Measurements from ENCODE around the gene FOXD4L5. TPM values are rescaled to one million over a fixed set of nuclear protein-coding genes. Genes with fewer than 3 reads are reported as not detected.
"Not testable (repeated sequence)": the region's sequence is repeated elsewhere in the genome, so short reads cannot be mapped to it uniquely, and the experiment has no call there.

The FOXD4L5 gene
- total RNA-seq, result under 1 TPM in 1 of 2 donors, not detected in 1; 0.14 TPM
- long read RNA-seq, donor 1, result 0 reads
- long read RNA-seq, donor 2, result 0 reads

DNA sequence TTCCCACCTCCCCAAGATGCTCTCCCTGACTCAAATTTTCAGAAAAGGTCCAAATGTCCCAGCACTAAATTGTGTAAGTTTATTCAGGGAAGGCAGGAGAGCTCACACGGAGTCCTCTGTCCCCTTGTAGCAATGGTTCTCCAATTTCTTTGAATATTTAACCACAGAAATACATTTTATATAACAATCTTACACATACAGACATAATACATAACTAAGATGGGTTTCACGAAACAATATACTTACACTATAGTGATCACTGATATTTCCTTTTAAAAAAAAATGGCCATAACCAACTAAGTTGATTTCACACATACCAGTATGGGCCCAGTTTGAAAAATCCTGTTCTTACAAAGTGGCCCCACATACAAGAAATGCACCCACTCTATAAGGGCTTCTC lies at the start of gene FOXD4L5:
TSS of gene FOXD4L5 (minus strand) at position 101 of the 400 bp plus-strand sequence. CDS start 832 bp downstream, outside the sequence.
- DNase-seq (ENCODE audit: low spot score); intact Hi-C loops (cut with DNase I): not testable (repeated sequence)

DNA sequence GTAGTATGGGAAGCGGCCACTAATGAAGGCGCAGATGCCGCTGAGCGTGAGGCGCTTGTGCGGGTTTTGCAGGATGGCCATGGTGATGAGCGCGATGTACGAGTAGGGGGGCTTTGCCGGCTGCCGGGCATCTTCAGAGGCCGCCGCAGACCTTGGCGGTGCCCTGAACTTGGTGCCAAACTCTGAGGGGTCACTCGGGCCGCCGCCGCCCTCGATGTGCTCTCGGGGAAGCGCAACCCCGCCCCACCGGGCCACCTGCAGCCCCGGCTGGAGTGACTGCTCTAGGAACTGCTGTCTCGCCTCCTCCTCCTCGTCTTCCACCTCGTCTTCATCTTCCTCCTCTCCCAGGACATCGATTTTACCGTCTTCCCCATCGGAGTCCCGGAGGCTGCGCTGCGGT lies 1.1 kb downstream of the FOXD4L5 start:
- intact Hi-C loops (cut with DNase I), result not testable (repeated sequence)
- peak; percentile 3 for DNase-seq (ENCODE audit: low spot score)

DNA sequence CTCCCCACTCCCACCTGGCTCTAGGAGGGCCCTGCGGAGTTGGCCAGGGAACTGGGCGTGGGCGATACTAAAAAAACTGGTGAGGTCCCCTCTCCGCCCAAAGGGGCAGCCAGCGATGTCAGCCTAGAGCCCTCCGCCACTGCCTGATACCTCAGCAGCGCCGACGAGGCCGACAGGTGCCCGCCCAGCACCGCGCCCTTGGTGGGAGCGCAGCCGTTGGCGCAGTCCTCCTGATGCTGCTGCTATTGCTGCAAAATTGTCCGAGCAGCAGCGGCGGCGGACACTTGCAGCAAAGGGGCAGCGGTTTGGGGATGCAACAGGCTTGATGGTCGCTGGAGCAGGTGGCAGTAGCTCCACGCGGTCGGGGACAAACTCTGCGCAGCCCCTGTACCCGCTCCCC lies 2.0 kb downstream of the FOXD4L5 start:
- DNase-seq (ENCODE audit: low spot score); intact Hi-C loops (cut with DNase I): not testable (repeated sequence)

All from posterior vena cava (tissue), 2 donors.